ENCODE results near the gene CDKL4. TPM values are rescaled to one million over a fixed set of nuclear protein-coding genes. Genes with fewer than 3 reads are reported as not detected.
"Not testable (repeated sequence)": the region's sequence is repeated elsewhere in the genome, so short reads cannot be mapped to it uniquely, and the experiment has no call there.

The CDKL4 gene
- total RNA-seq, 1 donor from 2014 or later: 0.66 TPM

- no peak for TF ChIP-seq CTCF (IDR thresholded peaks at IDR 0.05; ENCODE audit: borderline replicate concordance)
- Histone ChIP-seq H3K27ac (replicated peaks) (peak overlapping the region; percentile 77), H3K4me1 (peaks cover 20% of the 10 kb centered on the region), H3K4me3 (no peak overlapping the region), H3K36me3 (no peaks in the 10 kb centered on the region), H3K27me3 (ENCODE audit: low read depth) (no peaks in the 10 kb centered on the region), H3K9me3 (replicated peaks) (no peaks in the 10 kb centered on the region)
- intact Hi-C loops (cut with micrococcal nuclease): no loop called here
- DNase-seq: no peak
Measured at GRCh38 chr2:39140322-39140847, 103.4 kb downstream of the CDKL4 start.

GRCh38 chr2:39139511-39140237, 104.1 kb downstream of the CDKL4 start:
- peaks cover 20% of the 10 kb centered on the region for H3K4me1 ChIP-seq
- no peaks in the 10 kb centered on the region for H3K36me3 ChIP-seq
- H3K4me3 ChIP-seq: no peak overlapping the region
- DNase-seq: no peak
- intact Hi-C loops (cut with micrococcal nuclease): no loop called here
- no peak for TF ChIP-seq CTCF (IDR thresholded peaks at IDR 0.05; ENCODE audit: borderline replicate concordance)
- H3K27ac ChIP-seq (replicated peaks): peak overlapping the region; percentile 77
- H3K27me3 ChIP-seq (ENCODE audit: low read depth): no peaks in the 10 kb centered on the region
- no peaks in the 10 kb centered on the region for H3K9me3 ChIP-seq (replicated peaks)

- Histone ChIP-seq H3K27me3 (ENCODE audit: low read depth) (no peaks in the 10 kb centered on the region), H3K4me1 (peaks cover 20% of the 10 kb centered on the region), H3K27ac (replicated peaks) (peak overlapping the region; percentile 77), H3K4me3 (no peak overlapping the region), H3K9me3 (replicated peaks) (no peaks in the 10 kb centered on the region), H3K36me3 (no peaks in the 10 kb centered on the region)
- intact Hi-C loops (cut with micrococcal nuclease): no loop called here
- TF ChIP-seq CTCF (IDR thresholded peaks at IDR 0.05; ENCODE audit: borderline replicate concordance): no peak
- DNase-seq: no peak
Measured at GRCh38 chr2:39138837-39139211, 104.9 kb downstream of the CDKL4 start.

- H3K36me3 ChIP-seq; H3K27ac ChIP-seq (replicated peaks); H3K4me3 ChIP-seq; DNase-seq; H3K27me3 ChIP-seq (ENCODE audit: low read depth); H3K9me3 ChIP-seq (replicated peaks); intact Hi-C loops (cut with micrococcal nuclease): not testable (repeated sequence)
- peaks cover 20% of the 10 kb centered on the region for H3K4me1 ChIP-seq
Measured at GRCh38 chr2:39138187-39138836, 105.5 kb downstream of the CDKL4 start.

- peaks cover 13% of the 10 kb centered on the region for H3K4me1 ChIP-seq
- H3K4me3 ChIP-seq: no peak overlapping the region
- no peak for TF ChIP-seq CTCF (IDR thresholded peaks at IDR 0.05; ENCODE audit: borderline replicate concordance)
- H3K27ac ChIP-seq (replicated peaks): no peak overlapping the region
- H3K27me3 ChIP-seq (ENCODE audit: low read depth): no peaks in the 10 kb centered on the region
- H3K9me3 ChIP-seq (replicated peaks): no peaks in the 10 kb centered on the region
- intact Hi-C loops (cut with micrococcal nuclease): no loop called here
- no peaks in the 10 kb centered on the region for H3K36me3 ChIP-seq
- DNase-seq: no peak
Measured at GRCh38 chr2:39136799-39137198, 107.0 kb downstream of the CDKL4 start.

- intact Hi-C loops (cut with micrococcal nuclease): no loop called here
- no peaks in the 10 kb centered on the region for H3K9me3 ChIP-seq (replicated peaks)
- no peak for DNase-seq
- H3K27ac ChIP-seq (replicated peaks): no peak overlapping the region
- H3K4me3 ChIP-seq: no peak overlapping the region
- peaks cover 2% of the 10 kb centered on the region for H3K4me1 ChIP-seq
- no peak for TF ChIP-seq CTCF (IDR thresholded peaks at IDR 0.05; ENCODE audit: borderline replicate concordance)
- no peaks in the 10 kb centered on the region for H3K36me3 ChIP-seq
- no peaks in the 10 kb centered on the region for H3K27me3 ChIP-seq (ENCODE audit: low read depth)
Measured at GRCh38 chr2:39135690-39136259, 108.0 kb downstream of the CDKL4 start.
